H9 (cell line): Measurements from ENCODE around the gene NCKAP5. TPM values are rescaled to one million over a fixed set of nuclear protein-coding genes. Genes with fewer than 3 reads are reported as not detected.

Experiments used
- DNase-seq: peaks from one replicate; pipeline ENCODE4 v3.0.0-alpha.2; 2017
- H2AFZ ChIP-seq: one replicate; pipeline ENCODE4 v1.6.1; 2013; ENCODE audit warnings: mild to moderate bottlenecking, low read length, control low read depth, moderate library complexity
- H2AK5ac ChIP-seq: 2 replicates; pipeline ENCODE4 v1.6.1; 2013; ENCODE audit warnings: low read length, control low read depth, mixed read lengths; ENCODE audit not compliant: insufficient read length
- H2BK120ac ChIP-seq: one replicate; pipeline ENCODE4 v1.6.1; 2013; ENCODE audit warnings: low read depth, mild to moderate bottlenecking, low read length, control low read depth, inconsistent platforms; ENCODE audit not compliant: poor library complexity, severe bottlenecking
- H2BK12ac ChIP-seq: 2 replicates; pipeline ENCODE4 v1.6.1; 2013; ENCODE audit warnings: low read length, control low read depth, mixed read lengths, low read depth; ENCODE audit not compliant: insufficient read length
- H2BK15ac ChIP-seq: 2 replicates; pipeline ENCODE4 v1.6.1; 2013; ENCODE audit warnings: low read depth, low read length, control low read depth
- H2BK20ac ChIP-seq: one replicate; pipeline ENCODE4 v1.6.1; 2013; ENCODE audit warnings: low read depth, mild to moderate bottlenecking, low read length, control low read depth, inconsistent platforms; ENCODE audit not compliant: poor library complexity, severe bottlenecking
- H2BK5ac ChIP-seq: 2 replicates; pipeline ENCODE4 v1.6.1; 2013; ENCODE audit warnings: low read length, control low read depth, mixed read lengths; ENCODE audit not compliant: insufficient read length
- H3K14ac ChIP-seq: 2 replicates; pipeline ENCODE4 v1.6.1; 2013; ENCODE audit warnings: low read length, control low read depth; ENCODE audit not compliant: insufficient read depth
- H3K18ac ChIP-seq: 2 replicates; pipeline ENCODE4 v1.6.1; 2013; ENCODE audit warnings: low read depth, mild to moderate bottlenecking, mixed read lengths, low read length, control low read depth; ENCODE audit not compliant: insufficient read length
- H3K23ac ChIP-seq: 2 replicates; pipeline ENCODE4 v1.6.1; 2013; ENCODE audit warnings: low read length, control low read depth, mixed read lengths, low read depth; ENCODE audit not compliant: insufficient read length
- H3K23me2 ChIP-seq: 2 replicates; pipeline ENCODE4 v1.6.1; 2013; ENCODE audit warnings: low read depth, mild to moderate bottlenecking, mixed read lengths, low read length, control low read depth; ENCODE audit not compliant: insufficient read length, poor library complexity, severe bottlenecking
- H3K27ac ChIP-seq: 2 replicates; pipeline ENCODE4 v1.5.1; 2013; ENCODE audit warnings: low read length, control low read depth, mixed read lengths, low read depth; ENCODE audit not compliant: insufficient read length
- H3K27me3 ChIP-seq: 2 replicates; pipeline ENCODE4 v1.6.1; 2013; ENCODE audit warnings: low read length, control low read depth, inconsistent platforms; ENCODE audit not compliant: insufficient read depth
- H3K4ac ChIP-seq: 2 replicates; pipeline ENCODE4 v1.6.1; 2013; ENCODE audit warnings: low read depth, mild to moderate bottlenecking, control low read depth, inconsistent platforms, low read length, moderate library complexity
- H3K4me1 ChIP-seq: 2 replicates; pipeline ENCODE4 v1.6.1; 2013; ENCODE audit warnings: low read length, control low read depth, inconsistent platforms; ENCODE audit not compliant: insufficient read depth
- H3K4me2 ChIP-seq: 2 replicates; pipeline ENCODE4 v1.6.1; 2013; ENCODE audit warnings: low read length, control low read depth, mixed read lengths; ENCODE audit not compliant: insufficient read length, insufficient read depth
- H3K56ac ChIP-seq: 2 replicates; pipeline ENCODE4 v1.6.1; 2013; ENCODE audit warnings: low read depth, mild to moderate bottlenecking, mixed read lengths, low read length, control low read depth; ENCODE audit not compliant: insufficient read length
- H3K79me1 ChIP-seq: 2 replicates; pipeline ENCODE4 v1.6.1; 2013; ENCODE audit warnings: low read depth, mild to moderate bottlenecking, moderate library complexity, low read length, control low read depth, inconsistent platforms; ENCODE audit not compliant: insufficient read depth, poor library complexity, severe bottlenecking
- H3K79me2 ChIP-seq: 2 replicates; pipeline ENCODE4 v1.6.1; 2013; ENCODE audit warnings: low read length, control low read depth, inconsistent platforms; ENCODE audit not compliant: insufficient read depth
- H3K9ac ChIP-seq: 2 replicates; pipeline ENCODE4 v1.6.1; 2013; ENCODE audit warnings: low read length, control low read depth, mixed read lengths; ENCODE audit not compliant: insufficient read length; ENCODE audit errors: extremely low read depth
- H3K9me3 ChIP-seq: one replicate; pipeline ENCODE4 v1.6.1; 2013; ENCODE audit warnings: low read depth, low read length, inconsistent platforms; ENCODE audit not compliant: control insufficient read depth
- H3T11ph ChIP-seq: one replicate; pipeline ENCODE4 v1.6.1; 2013; ENCODE audit warnings: mild to moderate bottlenecking, low read length, control low read depth, inconsistent platforms
- H4K20me1 ChIP-seq: one replicate; pipeline ENCODE4 v1.6.1; 2013; ENCODE audit not compliant: control insufficient read depth, insufficient read length, insufficient read depth
- H4K5ac ChIP-seq: 2 replicates; pipeline ENCODE4 v1.6.1; 2013; ENCODE audit warnings: low read depth, mild to moderate bottlenecking, mixed read lengths, low read length, control low read depth; ENCODE audit not compliant: insufficient read length
- H4K8ac ChIP-seq: replicated peaks from 2 replicates; pipeline ENCODE4 v1.6.1; 2013; ENCODE audit warnings: low read length, control low read depth, mixed read lengths, low read depth; ENCODE audit not compliant: insufficient read length
- H4K91ac ChIP-seq: 2 replicates; pipeline ENCODE4 v1.6.1; 2013; ENCODE audit warnings: low read depth, mild to moderate bottlenecking, moderate library complexity, mixed read lengths, low read length, control low read depth; ENCODE audit not compliant: insufficient read length
- H3K27ac Mint-ChIP-seq, 3 experiments: 2 replicates in 2 of 3; 3 replicates in 1 of 3; pipeline ENCODE4 v1.8.0; 2020 to 2021; ENCODE audit warnings: mixed read lengths in 3 of 3, mild to moderate bottlenecking in 1 of 3, moderate library complexity in 1 of 3
- H3K27me3 Mint-ChIP-seq: 2 replicates; pipeline ENCODE4 v1.8.0; 2021; ENCODE audit warnings: low read depth, mild to moderate bottlenecking, moderate library complexity, mixed read lengths
- H3K36me3 Mint-ChIP-seq, 3 experiments: 2 replicates in 2 of 3; 3 replicates in 1 of 3; pipeline ENCODE4 v1.8.0; 2020 to 2021; ENCODE audit warnings: low read depth in 3 of 3, mixed read lengths in 3 of 3; ENCODE audit not compliant: insufficient read depth in 1 of 3
- H3K4me1 Mint-ChIP-seq, 2 experiments: 2 replicates each; pipeline ENCODE4 v1.8.0; 2020; ENCODE audit warnings: mixed read lengths in 2 of 2
- H3K4me3 Mint-ChIP-seq, 2 experiments: 2 replicates in 1 of 2; 3 replicates in 1 of 2; pipeline ENCODE4 v1.8.0; 2020 to 2021; ENCODE audit warnings: mild to moderate bottlenecking in 2 of 2, mixed read lengths in 2 of 2, moderate library complexity in 1 of 2
- H3K9me3 Mint-ChIP-seq, 2 experiments: 2 replicates in 1 of 2; 3 replicates in 1 of 2; pipeline ENCODE4 v1.8.0; 2020; ENCODE audit warnings: mild to moderate bottlenecking in 2 of 2, mixed read lengths in 2 of 2, moderate library complexity in 1 of 2
- WGBS: extraction: QIAGEN DNeasy Blood & Tissue Kit; methylation state at CpG from one replicate; pipeline ENCODE4 v1.1.7; 2013; ENCODE audit warnings: missing lambda C conversion rate, low lambda C conversion rate, mixed read lengths; ENCODE audit not compliant: insufficient read length; ENCODE audit errors: extremely low coverage; 5-methylcytosine and 5-hydroxymethylcytosine counted together
- total RNA-seq: library from RNA; stranded (reverse); gene quantifications from 2 replicates; pipeline ENCODE4 v1.2.1, GENCODE V29; 2021
- TF ChIP-seq, protein P1 (sequence below): fragments of 200-600 bp; sonication (generic); conservative IDR thresholded peaks from 3 replicates; pipeline ENCODE4 v1.8.0; 2021; ENCODE audit warnings: antibody characterized with exemption, mild to moderate bottlenecking

NCKAP5 gene
- total RNA-seq, 1 experiment from 2014 or later: 0.26 TPM

DNA sequence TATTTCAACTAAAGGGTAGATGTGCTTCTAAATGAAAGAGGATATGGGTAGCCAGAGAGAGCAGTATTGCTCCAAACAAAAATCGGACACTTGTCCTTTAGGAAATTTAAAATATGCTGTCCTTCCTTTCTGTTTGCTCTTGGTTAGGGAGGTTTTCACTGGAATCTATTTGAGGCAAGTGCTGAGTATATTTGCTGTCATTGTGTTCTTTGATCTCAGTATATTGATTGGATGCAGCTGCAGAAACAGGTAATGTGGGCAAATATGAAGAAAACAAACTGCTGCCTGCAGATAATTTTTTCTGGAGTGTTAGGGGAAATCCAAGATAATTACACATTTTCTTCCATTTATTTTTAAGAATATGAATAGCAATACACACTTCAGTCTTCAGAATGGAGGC lies 410.2 kb downstream of the NCKAP5 start:
- H3K4me1 Mint-ChIP-seq: 0 out of 4 replicates have a peak, but pooled peaks cover 0 to 2% of the 10 kb centered on the region in 2 experiments
- no peak overlapping the region for H2AK5ac ChIP-seq
- H3K36me3 Mint-ChIP-seq: peaks cover 0 to 19% (median 0%) of the 10 kb centered on the region in 3 experiments; a peak in 5 of 7 replicates
- H3K9me3 Mint-ChIP-seq: peaks cover 15 to 18% of the 10 kb centered on the region in 2 experiments; a peak in 4 of 5 replicates
- DNase-seq: no peak
- H3T11ph ChIP-seq: no peak overlapping the region
- H3K4ac ChIP-seq: no peak overlapping the region
- H3K4me1 ChIP-seq: no peaks in the 10 kb centered on the region
- H3K9me3 ChIP-seq: peaks cover 6% of the 10 kb centered on the region
- H2BK15ac ChIP-seq: no peak overlapping the region
- no peaks in the 10 kb centered on the region for H3K27me3 ChIP-seq
- H2BK5ac ChIP-seq: no peak overlapping the region
- H4K20me1 ChIP-seq: no peaks in the 10 kb centered on the region
- H3K9ac ChIP-seq: no peak overlapping the region
- H3K79me2 ChIP-seq: no peaks in the 10 kb centered on the region
- H3K14ac ChIP-seq: no peak overlapping the region
- no peak overlapping the region for H3K4me3 Mint-ChIP-seq
- no peak overlapping the region for H3K4me2 ChIP-seq
- TF ChIP-seq, protein P1, sequence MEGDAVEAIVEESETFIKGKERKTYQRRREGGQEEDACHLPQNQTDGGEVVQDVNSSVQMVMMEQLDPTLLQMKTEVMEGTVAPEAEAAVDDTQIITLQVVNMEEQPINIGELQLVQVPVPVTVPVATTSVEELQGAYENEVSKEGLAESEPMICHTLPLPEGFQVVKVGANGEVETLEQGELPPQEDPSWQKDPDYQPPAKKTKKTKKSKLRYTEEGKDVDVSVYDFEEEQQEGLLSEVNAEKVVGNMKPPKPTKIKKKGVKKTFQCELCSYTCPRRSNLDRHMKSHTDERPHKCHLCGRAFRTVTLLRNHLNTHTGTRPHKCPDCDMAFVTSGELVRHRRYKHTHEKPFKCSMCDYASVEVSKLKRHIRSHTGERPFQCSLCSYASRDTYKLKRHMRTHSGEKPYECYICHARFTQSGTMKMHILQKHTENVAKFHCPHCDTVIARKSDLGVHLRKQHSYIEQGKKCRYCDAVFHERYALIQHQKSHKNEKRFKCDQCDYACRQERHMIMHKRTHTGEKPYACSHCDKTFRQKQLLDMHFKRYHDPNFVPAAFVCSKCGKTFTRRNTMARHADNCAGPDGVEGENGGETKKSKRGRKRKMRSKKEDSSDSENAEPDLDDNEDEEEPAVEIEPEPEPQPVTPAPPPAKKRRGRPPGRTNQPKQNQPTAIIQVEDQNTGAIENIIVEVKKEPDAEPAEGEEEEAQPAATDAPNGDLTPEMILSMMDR: no peak
- H3K27ac Mint-ChIP-seq: no peak overlapping the region
- H3K27me3 Mint-ChIP-seq: no peaks in the 10 kb centered on the region
- H4K91ac ChIP-seq: no peak overlapping the region
- H3K27ac ChIP-seq: no peak overlapping the region
- no peak overlapping the region for H3K23ac ChIP-seq
- H2BK12ac ChIP-seq: no peak overlapping the region
- H2BK20ac ChIP-seq: no peak overlapping the region
- no peak overlapping the region for H2AFZ ChIP-seq
- no peak overlapping the region for H3K18ac ChIP-seq
- no peak overlapping the region for H4K8ac ChIP-seq
- H3K79me1 ChIP-seq: no peaks in the 10 kb centered on the region
- H3K56ac ChIP-seq: no peak overlapping the region
- H2BK120ac ChIP-seq: no peak overlapping the region
- no peak overlapping the region for H4K5ac ChIP-seq
- no peaks in the 10 kb centered on the region for H3K23me2 ChIP-seq
- no CpG with 5 or more reads among the region's 1 CpG for WGBS
